Brain microvascular endothelial cell (primary cell): ENCODE data around the gene GRID2.
A peak's percentile ranks its signal among the peaks of the same experiment; 100 is the strongest.

Experiments
- DNase-seq: peaks from one replicate; pipeline ENCODE4 v3.0.0-alpha.2; 2020
- H3K27ac ChIP-seq: fragments of 250-450 bp; sonication (Bioruptor Pico); 2 replicates; pipeline ENCODE4 v1.5.1; 2020; ENCODE audit warnings: mild to moderate bottlenecking, moderate library complexity
- H3K27me3 ChIP-seq: fragments of 250-450 bp; sonication (Bioruptor Pico); replicated peaks from 2 replicates; pipeline ENCODE4 v1.5.1; 2020; ENCODE audit warnings: mild to moderate bottlenecking
- H3K36me3 ChIP-seq: fragments of 250-450 bp; sonication (Bioruptor Pico); replicated peaks from 2 replicates; pipeline ENCODE4 v1.5.1; 2020; ENCODE audit warnings: mild to moderate bottlenecking
- H3K4me3 ChIP-seq: 2 replicates; pipeline ENCODE4 v1.5.1; 2011; ENCODE audit warnings: low read depth, mild to moderate bottlenecking, control low read depth, low read length, moderate library complexity
- CTCF ChIP-seq: IDR thresholded peaks from 2 replicates; pipeline ENCODE4 v1.5.1; 2011; ENCODE audit warnings: low read depth, mild to moderate bottlenecking, moderate library complexity, low read length, control low read depth, inconsistent platforms; ENCODE audit errors: missing control alignments
- in situ Hi-C: cut with HindIII; loops from 2 replicates; pipeline ENCODE4 v1.10.0; 2017; ENCODE audit warnings: low sequenced_read_pairs, low pct_ligation_motif_present

The GRID2 gene

GRCh38 chr4:93187466-93187865 lies 883.7 kb downstream of the GRID2 start:
- no peaks in the 10 kb centered on the region for H3K36me3 ChIP-seq
- in situ Hi-C loops, result no loop called here
- no peak overlapping the region for H3K4me3 ChIP-seq
- no peak overlapping the region for H3K27ac ChIP-seq
- no peak for DNase-seq
- H3K27me3 ChIP-seq, result no peaks in the 10 kb centered on the region
- TF ChIP-seq CTCF, result no peak

- no peak for DNase-seq
- H3K36me3 ChIP-seq, result no peaks in the 10 kb centered on the region
- TF ChIP-seq CTCF, result no peak
- in situ Hi-C loops, result no loop called here
- no peak overlapping the region for H3K27ac ChIP-seq
- no peaks in the 10 kb centered on the region for H3K27me3 ChIP-seq
- no peak overlapping the region for H3K4me3 ChIP-seq
Measured at GRCh38 chr4:93187892-93188291, 884.1 kb downstream of the GRID2 start.

- Histone ChIP-seq H3K36me3 (no peaks in the 10 kb centered on the region), H3K27me3 (no peaks in the 10 kb centered on the region), H3K27ac (no peak overlapping the region), H3K4me3 (no peak overlapping the region)
- in situ Hi-C loops, result no loop called here
- DNase-seq, result peak; percentile 6
- TF ChIP-seq CTCF, result peak; percentile 62
Measured at GRCh38 chr4:93199492-93199891, 895.7 kb downstream of the GRID2 start.

- in situ Hi-C loops, result no loop called here
- no peaks in the 10 kb centered on the region for H3K36me3 ChIP-seq
- no peak for TF ChIP-seq CTCF
- no peak overlapping the region for H3K27ac ChIP-seq
- no peak overlapping the region for H3K4me3 ChIP-seq
- H3K27me3 ChIP-seq, result no peaks in the 10 kb centered on the region
- DNase-seq, result no peak
Measured at GRCh38 chr4:93201471-93202096, 897.8 kb downstream of the GRID2 start.

- in situ Hi-C loops, result no loop called here
- DNase-seq, result no peak
Measured at GRCh38 chr4:93203708-93204107, 899.9 kb downstream of the GRID2 start.

More at GRCh38 chr4:93203708-93204107, 899.9 kb downstream of the GRID2 start:
- no peak overlapping the region for H3K27ac ChIP-seq
- H3K27me3 ChIP-seq, result no peaks in the 10 kb centered on the region
- H3K4me3 ChIP-seq, result no peak overlapping the region
- TF ChIP-seq CTCF, result no peak
- no peaks in the 10 kb centered on the region for H3K36me3 ChIP-seq
